ENCODE data around the gene UMAD1.
A peak's percentile ranks its signal among the peaks of the same experiment; 100 is the strongest.
"Not testable (repeated sequence)": the region's sequence is repeated elsewhere in the genome, so short reads cannot be mapped to it uniquely, and the experiment has no call there.

Gene UMAD1

DNA sequence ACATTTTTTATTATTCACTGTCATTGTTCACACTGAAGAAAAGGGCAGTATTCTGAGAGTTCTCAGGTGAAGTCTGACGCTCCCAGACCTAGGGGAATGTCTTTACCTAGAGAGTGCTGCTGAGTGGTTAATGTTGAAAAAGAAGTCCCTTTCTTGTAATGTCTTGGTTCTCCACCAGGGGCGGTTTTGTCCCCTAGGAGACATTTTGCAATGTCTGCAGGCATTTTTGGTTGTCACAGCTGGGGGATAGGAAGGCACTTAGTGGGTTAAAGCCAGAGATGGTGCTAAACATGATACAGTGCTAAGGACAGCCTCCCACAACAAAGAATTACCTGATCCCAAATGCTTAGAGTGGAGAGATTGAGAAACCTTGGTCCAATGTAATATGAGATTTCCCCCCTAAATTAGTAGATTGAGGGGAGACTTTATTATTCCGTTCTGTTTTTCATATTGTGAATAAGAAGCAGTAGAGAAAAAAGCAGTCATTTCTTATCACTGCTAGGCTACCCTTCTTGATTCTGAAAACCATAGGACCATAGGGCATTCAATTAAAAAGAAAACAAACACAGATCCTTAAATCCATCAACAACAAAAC, 13.1 kb downstream of the UMAD1 start:
- peak; percentile 46 for DNase-seq

DNA sequence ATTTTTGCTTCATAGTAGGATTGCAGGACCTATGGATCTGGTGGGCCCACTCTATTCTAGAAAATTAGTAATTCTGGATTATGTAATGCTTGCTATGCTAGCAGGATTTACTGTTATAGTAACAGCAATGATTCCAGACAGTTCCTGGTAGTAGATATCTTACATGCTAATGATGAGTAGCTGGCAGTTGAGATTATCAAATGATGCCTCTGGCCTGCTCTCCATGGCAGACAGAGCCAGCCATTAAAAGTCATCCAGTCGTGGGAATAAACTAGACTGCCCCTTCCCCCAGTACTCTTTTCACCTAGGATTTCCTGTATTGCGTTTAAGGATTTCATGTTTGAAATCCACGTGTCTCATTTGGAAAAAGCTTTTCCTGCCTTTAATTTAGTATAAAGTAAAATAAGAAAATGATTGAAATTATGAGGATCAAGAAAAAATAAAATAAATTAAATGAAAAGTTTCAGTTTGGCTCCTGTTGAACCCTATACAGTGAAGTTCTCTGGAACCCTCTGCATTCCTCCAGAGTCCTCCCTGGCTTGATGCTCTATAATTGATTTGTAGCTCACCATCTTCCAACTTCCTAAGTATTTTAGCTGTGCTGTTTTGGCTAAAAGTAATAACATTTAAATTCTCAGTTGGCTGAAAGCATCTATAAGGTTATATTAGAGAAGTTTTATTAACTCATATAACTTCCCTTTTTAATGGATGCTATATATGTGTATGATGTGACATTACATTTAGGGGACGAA, 14.6 kb downstream of the UMAD1 start:
- no peak for DNase-seq

DNA sequence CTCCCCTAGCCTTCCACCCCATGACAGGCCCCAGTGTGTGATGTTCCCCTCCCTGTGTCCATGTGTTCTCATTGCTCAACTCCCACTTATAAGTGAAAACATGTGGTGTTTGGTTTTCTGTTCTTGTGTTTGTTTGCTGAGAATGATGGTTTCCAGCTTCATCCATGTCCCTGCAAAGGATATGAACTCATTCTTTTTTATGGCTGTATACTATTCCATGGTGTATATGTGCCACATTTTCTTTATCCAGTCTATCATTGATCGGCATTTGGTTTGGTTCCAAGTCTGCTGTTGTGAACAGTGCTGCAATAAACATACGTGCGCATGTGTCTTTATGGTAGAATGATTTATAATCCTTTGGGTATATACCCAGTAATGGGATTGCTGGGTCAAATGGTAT, 15.9 kb downstream of the UMAD1 start:
- DNase-seq = not testable (repeated sequence)

DNA sequence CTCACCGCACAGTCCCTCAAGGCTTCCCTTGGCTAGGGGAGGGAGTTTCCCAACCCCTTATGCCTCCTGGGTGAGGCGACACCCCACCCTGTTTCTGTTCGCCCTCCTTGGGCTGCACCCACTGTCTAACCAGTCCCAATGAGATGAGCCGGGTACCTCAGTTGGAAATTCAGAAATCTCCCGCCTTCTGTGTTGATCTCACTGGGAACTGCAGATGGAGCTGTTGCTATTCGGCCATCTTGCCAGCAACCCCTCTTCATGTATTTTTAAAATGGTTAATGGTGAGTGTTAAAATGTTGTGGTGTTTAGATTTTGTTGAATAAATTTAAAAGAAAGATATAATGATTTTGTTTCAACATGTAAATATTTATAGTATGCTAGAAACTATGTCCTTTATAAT, 22.0 kb downstream of the UMAD1 start:
- DNase-seq = no peak

DNA sequence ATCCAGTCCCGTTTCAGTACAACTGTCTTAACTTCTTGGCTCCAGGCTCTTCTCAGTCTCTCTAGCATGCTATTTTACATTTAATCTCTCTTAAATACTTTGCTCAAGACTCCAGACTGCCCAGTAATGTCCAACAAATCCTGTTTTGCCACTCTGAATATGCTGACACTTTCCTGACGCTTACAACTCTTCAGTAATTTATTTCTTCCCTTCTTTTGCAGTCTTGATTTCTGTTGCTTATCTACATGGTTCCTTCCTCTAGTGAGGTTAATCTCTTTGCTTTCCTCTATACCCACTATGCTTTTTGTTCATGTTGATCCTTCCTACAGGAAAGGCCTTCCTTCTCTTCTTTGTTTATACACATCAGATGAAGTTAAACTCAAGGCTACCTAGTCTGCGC, 23.7 kb downstream of the UMAD1 start:
- no peak for DNase-seq

DNA sequence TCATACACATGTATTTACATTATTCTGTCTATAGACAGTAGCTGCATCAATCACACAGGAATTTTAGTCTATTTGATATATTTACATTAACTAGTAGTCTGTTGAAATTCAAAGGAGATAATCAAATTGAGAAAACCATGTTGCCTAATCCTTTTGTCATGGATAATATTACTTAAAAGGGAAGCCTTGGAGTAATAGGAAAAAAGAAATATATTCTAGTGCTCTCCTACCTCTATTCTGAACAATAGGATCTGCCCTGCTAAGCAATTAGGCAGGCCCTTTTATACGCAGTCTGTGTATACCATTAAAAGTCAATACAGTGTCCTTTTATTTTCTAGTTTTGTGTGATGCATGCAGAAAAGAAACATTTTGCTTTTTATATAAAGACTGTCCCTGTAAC, 24.5 kb downstream of the UMAD1 start:
- DNase-seq = no peak

DNA sequence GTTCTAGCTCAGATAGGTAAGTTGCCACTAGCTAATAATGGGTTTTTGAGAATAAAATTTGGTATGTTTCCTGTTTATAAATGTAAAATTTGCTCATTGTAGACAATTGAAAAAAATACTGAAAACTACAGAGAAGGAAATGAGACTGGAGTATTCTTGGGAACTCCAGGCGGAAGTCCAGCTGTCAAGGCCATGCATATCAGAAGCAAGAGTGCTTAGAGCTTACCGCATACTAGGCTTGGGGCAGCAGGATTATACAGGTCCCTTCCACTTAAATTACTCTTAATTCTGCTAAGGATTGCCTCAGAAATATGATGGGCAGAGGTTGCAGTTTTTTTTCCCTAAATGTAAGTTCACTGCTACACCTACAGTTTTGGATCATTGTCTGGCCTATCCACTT, 26.6 kb downstream of the UMAD1 start:
- DNase-seq = no peak

DNA sequence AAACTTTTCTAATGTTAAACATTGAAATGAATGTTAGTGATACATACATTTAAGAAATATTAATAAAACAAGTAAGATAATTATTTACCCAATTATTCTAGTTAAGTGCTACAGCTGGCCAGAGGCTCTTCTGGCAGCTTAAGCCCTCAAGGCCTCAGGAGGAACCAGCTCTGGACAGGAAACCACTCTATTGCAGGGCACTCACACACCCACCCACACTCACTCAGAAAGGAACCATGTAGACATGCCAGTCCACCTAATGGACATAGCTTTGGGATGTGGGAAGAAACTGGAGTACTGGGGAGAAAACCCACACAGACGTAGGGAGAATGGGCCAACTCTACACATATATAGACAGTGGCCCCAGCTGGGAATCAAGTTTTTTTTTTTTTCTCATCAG, 28.2 kb downstream of the UMAD1 start:
- no peak for DNase-seq

DNA sequence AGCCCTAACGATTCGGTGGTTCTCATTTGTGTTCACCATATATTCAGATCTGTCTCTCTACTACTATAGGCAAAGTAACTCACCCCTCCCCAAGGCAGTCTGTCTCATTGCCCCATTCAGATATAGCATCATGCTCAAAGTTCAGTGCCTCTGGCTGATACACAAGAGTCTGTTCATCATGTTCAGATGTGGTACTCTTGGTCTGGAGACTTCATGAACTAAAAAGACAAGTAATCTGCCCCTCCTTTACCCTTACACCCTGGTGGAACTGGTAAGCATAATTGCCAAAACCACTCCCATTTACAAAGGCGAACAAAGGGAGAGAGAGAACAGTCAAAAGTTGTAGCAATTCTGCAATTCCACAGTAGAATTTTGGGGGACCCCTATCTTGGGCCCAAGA, 29.9 kb downstream of the UMAD1 start:
- DNase-seq = no peak

DNA sequence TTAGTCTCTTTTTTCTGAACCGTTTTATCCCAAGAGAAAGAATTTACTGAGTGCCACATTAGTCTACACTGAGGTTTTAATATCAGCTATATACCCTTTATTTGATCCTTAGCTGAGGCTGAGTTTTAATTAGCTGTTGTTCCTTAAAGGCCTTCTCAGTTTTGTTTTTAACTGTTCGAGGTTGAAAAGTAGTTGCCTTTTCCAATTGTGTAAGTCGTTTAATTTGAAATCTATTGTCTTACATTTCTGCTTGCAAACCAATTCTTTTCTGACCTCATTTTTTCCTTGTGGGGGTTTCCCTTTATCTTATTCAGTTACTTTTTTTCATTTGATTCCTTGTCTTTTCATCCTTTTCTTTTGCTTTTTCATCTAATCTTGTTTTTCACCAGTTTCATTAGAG, 30.8 kb downstream of the UMAD1 start:
- no peak for DNase-seq

DNA sequence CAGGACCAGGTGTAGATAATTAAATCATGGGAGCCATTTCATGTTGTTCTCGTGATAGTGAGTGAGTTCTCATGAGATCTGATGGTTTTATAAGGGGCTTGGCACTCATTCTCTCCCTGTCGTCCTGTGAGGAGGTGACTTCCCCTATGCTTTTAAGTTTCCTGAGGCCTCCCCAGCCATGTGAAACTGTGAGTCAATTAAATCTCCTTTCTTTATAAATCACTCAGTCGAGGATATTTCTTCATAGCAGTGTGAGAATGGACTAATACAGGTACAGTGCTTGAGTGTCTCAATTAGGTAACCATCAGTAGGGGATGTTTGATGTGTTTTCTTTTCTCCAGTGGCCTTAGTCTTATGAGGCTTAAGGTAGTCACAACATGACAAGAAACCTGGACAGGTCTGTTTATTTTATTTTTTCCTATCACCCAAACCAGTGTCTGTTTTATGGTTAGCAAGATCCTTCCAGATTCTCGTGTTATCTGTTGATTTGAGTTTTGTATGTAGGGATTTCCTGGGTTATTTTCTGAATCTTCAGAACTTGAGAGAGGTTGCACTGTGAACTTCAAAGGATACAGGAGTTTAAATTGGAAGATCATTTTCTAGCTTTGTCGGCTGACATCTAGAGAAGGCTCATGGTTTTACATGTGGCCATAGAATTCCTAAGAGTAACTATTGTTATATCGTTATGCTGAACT, 32.1 kb downstream of the UMAD1 start:
- no peak for DNase-seq

DNA sequence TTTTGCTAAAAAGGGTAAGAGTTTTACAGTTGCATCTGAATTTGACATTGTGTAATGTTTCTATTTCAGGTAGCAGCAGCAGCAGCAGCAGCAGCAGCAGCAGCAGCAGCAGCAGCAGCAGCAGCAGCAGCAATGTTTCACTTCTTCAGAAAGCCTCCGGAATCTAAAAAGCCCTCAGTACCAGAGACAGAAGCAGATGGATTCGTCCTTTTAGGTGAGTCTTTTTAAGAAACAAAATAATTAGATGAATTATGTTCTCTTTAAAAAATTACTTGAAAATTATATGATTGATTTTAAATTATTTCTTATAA, 32.6 kb downstream of the UMAD1 start:
- DNase-seq = no peak

DNA sequence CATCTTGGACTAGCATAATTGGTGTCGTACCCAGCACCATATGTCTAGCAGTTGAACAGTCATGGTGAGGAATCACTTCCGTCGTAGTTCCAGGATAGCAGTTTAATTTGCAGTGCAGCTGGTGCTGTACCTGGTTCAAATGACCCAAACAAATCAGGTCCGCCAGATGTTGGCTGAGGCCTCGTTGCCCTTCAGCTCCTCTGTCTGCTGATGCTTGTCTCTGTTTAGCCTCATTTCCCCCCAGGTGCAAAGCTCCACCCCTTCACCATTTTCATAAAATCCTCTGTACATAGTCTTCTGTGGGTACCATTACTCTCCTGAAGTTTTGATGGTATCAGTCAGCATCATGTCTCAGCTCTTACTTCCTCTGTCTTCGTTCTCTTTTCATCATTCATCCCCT, 35.1 kb downstream of the UMAD1 start:
- no peak for DNase-seq

DNA sequence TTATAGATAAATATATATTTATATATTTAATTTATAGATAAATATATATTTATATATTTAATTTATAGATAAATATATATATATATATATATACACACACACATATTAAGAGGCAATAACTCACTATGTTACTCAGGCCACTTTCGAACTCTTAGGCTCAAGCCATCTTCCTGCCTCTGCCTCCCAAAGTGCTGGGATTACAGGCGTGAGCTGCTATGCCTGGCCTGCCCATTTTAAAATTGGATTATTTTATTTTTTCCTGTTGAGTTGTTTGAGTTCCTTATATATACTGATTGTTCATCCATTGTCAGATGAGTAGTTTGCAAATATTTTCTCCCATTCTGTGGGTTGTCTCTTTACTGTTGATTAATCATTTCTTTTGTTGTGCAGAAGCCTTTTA, 39.1 kb downstream of the UMAD1 start:
- not testable (repeated sequence) for DNase-seq

DNA sequence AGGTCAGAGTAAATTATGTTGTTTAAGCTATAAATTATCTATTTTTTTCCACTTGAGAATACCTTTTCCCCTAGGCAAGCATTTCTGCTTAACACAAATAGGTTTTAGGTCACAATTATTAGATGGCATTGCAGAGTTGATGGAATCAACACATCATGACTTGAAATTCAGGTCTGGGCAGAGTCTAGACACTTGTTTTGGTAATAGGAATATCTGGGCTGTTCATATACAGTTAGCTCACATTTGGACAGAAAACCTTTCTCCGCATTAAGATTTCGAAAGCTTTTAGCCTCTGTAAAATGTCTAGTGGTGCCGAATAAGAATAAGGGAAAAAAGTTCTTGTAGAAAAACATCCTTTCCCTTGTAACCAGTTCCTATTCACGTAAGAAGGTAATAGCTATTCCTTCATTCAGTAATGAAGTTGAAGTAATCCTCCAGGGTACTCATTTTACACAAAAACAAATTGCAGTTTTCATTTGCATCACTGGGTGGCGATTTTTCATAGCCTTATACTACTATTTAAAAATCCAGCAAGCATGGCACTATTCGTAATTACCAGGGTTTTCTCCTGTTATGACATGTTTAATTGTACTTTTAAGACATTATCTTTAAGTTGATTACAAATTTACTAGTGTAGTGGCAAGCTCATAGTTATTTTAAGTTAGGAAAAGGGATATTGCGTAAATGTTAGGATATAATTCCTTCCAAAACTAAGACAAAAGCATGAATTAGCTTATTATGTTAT, 40.8 kb downstream of the UMAD1 start:
- DNase-seq = peak; percentile 72

DNA sequence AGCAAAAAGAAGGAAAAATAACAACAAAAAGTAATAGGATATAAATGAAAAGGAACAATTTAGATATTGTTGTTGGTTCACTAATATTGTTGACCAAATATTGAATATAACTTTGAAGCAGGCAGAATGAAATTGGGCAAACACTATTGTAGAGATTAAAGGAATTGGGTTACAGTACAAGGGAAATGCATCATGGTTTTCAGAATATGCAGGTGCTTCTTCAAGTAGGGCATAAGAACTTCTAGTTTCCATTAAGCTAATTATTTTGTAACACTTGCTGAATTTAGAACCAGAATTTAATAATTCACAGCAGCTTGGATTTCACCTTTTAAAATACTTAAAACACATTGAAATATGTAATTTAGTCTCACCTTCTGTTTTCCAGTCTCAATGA, 41.4 kb downstream of the UMAD1 start:
- no peak for DNase-seq

DNA sequence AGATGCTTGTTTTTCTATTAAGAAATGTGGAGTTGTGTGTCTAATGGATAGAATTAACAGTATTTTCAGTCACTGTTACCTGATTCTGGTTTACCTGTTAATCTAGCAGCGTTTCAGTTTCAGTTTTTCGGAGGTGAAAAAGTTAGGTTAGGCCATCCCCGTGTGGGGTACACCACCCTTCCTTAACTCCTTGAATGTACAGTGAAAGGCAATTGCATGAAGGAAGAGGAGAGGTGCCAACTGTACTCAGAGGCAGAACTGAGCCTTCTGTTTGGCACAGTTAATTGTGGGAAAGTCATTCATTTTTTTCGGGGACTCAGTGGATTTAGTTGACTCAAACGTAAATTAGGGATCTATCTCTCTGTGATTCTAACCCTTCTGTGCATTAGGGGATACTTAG, 42.3 kb downstream of the UMAD1 start:
- DNase-seq = no peak

DNA sequence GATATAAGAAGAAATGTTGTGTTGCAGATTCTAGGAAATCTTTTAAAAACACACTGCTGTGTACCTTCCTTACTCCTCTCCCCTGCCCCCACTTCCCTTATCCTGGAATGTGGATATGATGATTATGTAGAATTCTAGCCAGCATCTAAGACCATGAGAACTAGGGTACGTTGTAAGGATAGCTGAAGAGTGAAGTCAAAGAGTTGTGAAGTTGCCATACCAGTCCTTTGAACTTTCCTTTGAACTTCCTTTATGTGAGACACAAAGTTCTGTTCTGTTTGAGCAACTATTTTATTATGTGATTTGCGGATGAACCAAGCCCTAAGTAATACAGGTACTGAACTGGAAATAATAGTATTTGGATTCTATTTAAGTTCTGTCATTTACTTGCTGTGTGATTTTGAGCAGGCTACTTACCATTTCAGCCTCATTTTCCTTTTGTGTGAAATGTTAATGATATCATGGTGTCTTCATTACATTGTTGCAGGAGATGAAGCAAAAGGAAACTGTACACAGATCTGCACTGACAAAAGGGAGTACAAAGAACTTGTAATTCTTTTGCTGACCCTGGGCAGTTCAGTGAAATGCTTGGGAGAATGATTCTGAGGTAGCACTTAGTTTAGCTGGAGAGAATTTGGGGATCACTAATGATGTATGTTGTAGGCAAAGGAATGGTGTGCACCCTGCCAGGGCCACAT, 46.4 kb downstream of the UMAD1 start:
- DNase-seq = no peak

DNA sequence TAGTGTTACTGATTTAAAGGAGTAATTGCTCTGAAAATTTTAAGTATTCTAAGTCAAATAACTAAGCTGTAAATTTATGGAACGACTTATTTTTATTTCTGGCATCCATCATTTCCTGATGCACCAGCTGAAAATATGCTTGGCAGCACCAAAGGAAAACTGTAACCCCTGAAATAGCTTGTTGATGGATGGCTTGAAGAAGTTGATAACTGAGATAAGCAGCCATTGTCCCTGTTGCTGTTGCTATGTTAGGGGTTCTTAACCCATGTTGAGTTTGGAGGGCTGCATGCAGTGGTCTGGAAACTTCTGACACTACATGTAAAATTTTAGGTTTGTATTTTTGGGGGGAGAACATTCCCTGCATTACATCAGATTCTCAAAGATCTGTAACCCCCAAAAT, 47.2 kb downstream of the UMAD1 start:
- DNase-seq = no peak

DNA sequence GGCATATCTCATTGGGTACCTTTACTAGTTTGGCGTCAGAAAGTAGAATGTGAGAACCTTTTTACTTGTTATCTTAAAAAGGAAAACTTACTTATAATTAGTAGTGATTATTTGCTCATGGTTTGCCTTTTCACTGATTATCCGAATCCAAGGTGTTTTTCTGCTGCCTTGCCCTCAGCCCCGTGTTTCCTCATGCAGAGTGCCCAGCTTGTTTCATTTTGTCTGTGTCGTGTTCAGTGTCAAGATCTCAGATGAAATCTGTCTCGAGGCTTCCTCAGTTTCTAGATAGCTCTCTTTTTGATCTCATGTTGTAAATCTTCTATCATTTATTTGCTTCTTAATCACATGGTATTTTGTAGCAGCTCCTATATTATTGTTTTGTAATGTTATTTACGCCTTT, 47.8 kb downstream of the UMAD1 start:
- no peak for DNase-seq

DNA sequence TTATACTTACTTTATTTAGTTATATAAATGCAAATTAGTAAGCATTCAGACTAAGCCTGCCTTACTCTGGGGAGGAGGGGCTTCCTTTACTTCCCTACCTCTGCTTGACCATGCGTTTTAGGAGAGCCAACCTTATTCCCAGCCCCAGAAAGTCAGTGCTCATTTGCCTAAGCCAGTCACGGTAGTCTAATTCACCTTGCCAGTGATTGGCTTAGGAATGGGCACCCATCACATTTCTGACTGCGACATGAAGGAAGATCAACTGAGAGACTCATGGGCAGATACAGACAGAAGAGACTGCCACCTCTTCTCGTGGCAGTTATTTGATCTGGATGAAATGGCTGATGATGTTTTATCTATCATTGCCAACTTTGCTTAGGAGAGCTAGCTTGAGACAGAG, 48.4 kb downstream of the UMAD1 start:
- DNase-seq = no peak

DNA sequence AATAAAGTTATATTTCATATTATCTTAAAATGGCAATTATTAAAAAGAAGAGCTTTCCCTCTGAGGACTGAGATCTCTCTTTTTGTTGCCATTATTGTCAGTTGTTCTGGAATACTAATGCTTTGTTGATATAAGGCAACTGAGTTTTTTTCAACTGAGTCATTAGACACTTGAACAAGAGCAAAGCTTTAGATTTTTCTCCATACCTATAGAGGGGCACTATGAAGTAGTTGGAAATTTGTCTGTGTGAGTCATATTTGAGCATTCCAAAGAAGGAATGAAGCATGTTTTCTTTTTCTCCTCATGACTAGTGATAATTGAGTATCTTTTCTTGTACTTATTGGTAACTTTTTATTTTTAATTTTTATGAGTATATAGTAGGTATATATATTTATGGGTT, 53.3 kb downstream of the UMAD1 start:
- DNase-seq = no peak

DNA sequence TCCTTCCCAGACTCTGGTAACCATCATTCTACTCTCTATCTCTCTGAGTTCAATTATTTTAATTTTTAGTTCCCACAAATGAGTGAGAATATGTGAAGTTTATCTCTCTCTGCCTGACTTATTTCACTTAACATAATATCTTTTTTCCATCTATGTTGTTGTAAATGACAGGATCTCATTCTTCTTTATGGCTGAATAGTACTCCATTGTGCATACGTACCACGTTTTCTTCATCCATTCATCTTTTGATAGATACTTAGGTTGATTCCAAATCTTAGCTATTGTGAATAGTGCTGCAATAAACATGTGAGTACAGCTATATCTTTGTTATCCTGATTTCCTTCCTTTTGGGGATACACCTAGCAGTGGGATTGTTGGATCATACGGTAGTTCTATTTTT, 54.0 kb downstream of the UMAD1 start:
- DNase-seq = no peak
